GM12878 (cell line): ENCODE measurements around the gene KRTAP1-4. TPM values are rescaled to one million over a fixed set of nuclear protein-coding genes. Genes with fewer than 3 reads are reported as not detected.

Source experiments
- ATAC-seq: fragments of 200-7000 bp; cut with Tn5 transposase; 3 replicates; pipeline ENCODE4 v1.9.1; 2020; ENCODE audit warnings: mild to moderate bottlenecking, moderate library complexity
- BruUV-seq: library from RNA; stranded (reverse); fragments of 400-500 nt; replicated peaks from 2 replicates; lab custom pipeline; 2021; lab: Mats Ljungman, UMichigan
- CTCF ChIA-PET: fragments of 300-600 bp; sonication (Branson Sonifier 250); formaldehyde crosslinking; extraction: SDS; loops from one replicate; lab custom pipeline; 2021; ENCODE audit warnings: inconsistent platforms; lab: Yijun Ruan, JAX
- POLR2A ChIA-PET: fragments of 350-600 bp; formaldehyde crosslinking; extraction: SDS; loops from one replicate; lab custom pipeline; 2021; ENCODE audit warnings: inconsistent platforms; lab: Charles Lee
- RAD21 ChIA-PET: fragments of 300-600 bp; sonication (Branson Sonifier 250); formaldehyde crosslinking; loops from one replicate; lab custom pipeline; 2023; ENCODE audit warnings: antibody characterized with exemption; ENCODE audit not compliant: unreplicated experiment; lab: Charles Lee
- SMC1A ChIA-PET: fragments of 300-600 bp; sonication (Branson Sonifier 250); formaldehyde crosslinking; loops from one replicate; lab custom pipeline; 2023; ENCODE audit not compliant: unreplicated experiment, uncharacterized antibody; lab: Charles Lee
- DNase-seq: peaks from one replicate; pipeline ENCODE4 v3.0.0-alpha.2; 2011; ENCODE audit warnings: low read depth, low spot score
- FAIRE-seq: peaks from 3 replicates; lab custom pipeline; 2011; peaks lifted over from hg19 to GRCh38; lab: Jason Lieb, UNC
- H2AFZ ChIP-seq: 2 replicates; pipeline ENCODE4 v1.6.0; 2011; ENCODE audit warnings: low read depth, low read length, control low read depth; ENCODE audit not compliant: control insufficient read depth
- H3K27ac ChIP-seq: 2 replicates; pipeline ENCODE4 v1.5.1; 2011; ENCODE audit warnings: control low read depth; ENCODE audit not compliant: control insufficient read depth, insufficient read depth
- H3K27me3 ChIP-seq, 2 experiments: replicated peaks in 1 of 2; 2 replicates each; pipeline versions ENCODE4 v1.6.0 to v1.6.1; 2011; ENCODE audit warnings: low read length in 1 of 2; ENCODE audit not compliant: control insufficient read depth in 2 of 2, insufficient read depth in 2 of 2
- H3K36me3 ChIP-seq, 2 experiments: 2 replicates each; pipeline ENCODE4 v1.5.1; 2011; ENCODE audit warnings: low read length in 1 of 2; ENCODE audit not compliant: control insufficient read depth in 2 of 2, insufficient read depth in 2 of 2
- H3K4me1 ChIP-seq: 2 replicates; pipeline ENCODE4 v1.6.1; 2011; ENCODE audit warnings: mild to moderate bottlenecking, low read length, moderate library complexity, mixed read lengths; ENCODE audit not compliant: control insufficient read depth, insufficient read depth
- H3K4me2 ChIP-seq: 2 replicates; pipeline ENCODE4 v1.6.0; 2011; ENCODE audit warnings: control low read depth; ENCODE audit not compliant: control insufficient read depth, insufficient read depth
- H3K4me3 ChIP-seq: fragments of 200-600 bp; sonication (generic); 2 replicates; pipeline ENCODE4 v1.5.1; 2016
- H3K79me2 ChIP-seq: 2 replicates; pipeline ENCODE4 v1.6.0; 2011; ENCODE audit warnings: low read length; ENCODE audit not compliant: control insufficient read depth, insufficient read depth
- H3K9ac ChIP-seq: 2 replicates; pipeline ENCODE4 v1.8.0; 2011; ENCODE audit warnings: low read length, control low read depth, mixed read lengths; ENCODE audit not compliant: control insufficient read depth, insufficient read depth
- H3K9me3 ChIP-seq: replicated peaks from 3 replicates; pipeline ENCODE4 v1.5.1; 2011; ENCODE audit warnings: mild to moderate bottlenecking, low read length; ENCODE audit not compliant: control insufficient read depth, insufficient read depth
- H4K20me1 ChIP-seq: 2 replicates; pipeline ENCODE4 v1.6.0; 2011; ENCODE audit not compliant: control insufficient read depth, insufficient read depth
- IKZF2 ChIP-seq, 2 experiments: fragments of 450-650 bp; IDR thresholded peaks; 2 replicates each; pipeline ENCODE4 v1.6.1; 2017; ENCODE audit warnings: mild to moderate bottlenecking in 2 of 2, moderate library complexity in 2 of 2
- IRF5 ChIP-seq: fragments of 450-650 bp; IDR thresholded peaks from 2 replicates; pipeline ENCODE4 v1.6.1; 2017; ENCODE audit warnings: borderline replicate concordance
- NRF1 ChIP-seq: conservative IDR thresholded peaks from 2 replicates; pipeline ENCODE4 v1.6.1; 2011; ENCODE audit warnings: mild to moderate bottlenecking, low read depth, low read length, improper control_type of control experiment
- RELA ChIP-seq: fragments of 450-650 bp; IDR thresholded peaks from 2 replicates; pipeline ENCODE4 v1.8.0; 2014; ENCODE audit warnings: borderline replicate concordance; ENCODE audit not compliant: partially characterized antibody
- in situ Hi-C: fragments of 300-500 bp; cut with MboI; formaldehyde crosslinking; loops from 9 replicates; pipeline ENCODE4 v1.14.3; 2018; ENCODE audit warnings: mixed read lengths
- intact Hi-C: fragments of 100-400 bp; cut with micrococcal nuclease; formaldehyde crosslinking; loops from one replicate; pipeline ENCODE4 v1.14.2; 2022; ENCODE audit not compliant: unreplicated experiment
- polyA plus RNA-seq, 11 experiments: library from polyadenylated mRNA; depleted of rRNA in 4 of 11; unstranded in 6 of 11; stranded (reverse) in 5 of 11; fragments of >200 nt; fragmentation: Nextera tagmentation in 4 of 11; fragmentation: Illumina TruSeq in 1 of 11; extraction: Ambion mirVana in 4 of 11; extraction: Trizol in 1 of 11; gene quantifications; 1 replicate in 1 of 11; 2 replicates in 10 of 11; pipeline versions ENCODE4 v1.2.1 to v1.2.3, GENCODE V29; 2011 to 2016; ENCODE audit warnings: inconsistent platforms in 2 of 11, missing spikeins in 2 of 11, low read depth in 1 of 11
- total RNA-seq, 4 experiments: library from RNA; depleted of rRNA in 3 of 4; stranded (reverse); fragments of >200 nt in 3 of 4; fragmentation: Illumina TruSeq in 1 of 4; extraction: Trizol in 1 of 4; gene quantifications; 2 replicates each; pipeline versions ENCODE4 v1.2.1 to v1.2.3, GENCODE V29; 2013 to 2021
- TF ChIP-seq, protein P1 (sequence below): IDR thresholded peaks from 2 replicates; pipeline ENCODE4 v1.6.1; 2011; ENCODE audit warnings: borderline replicate concordance, low read depth, mild to moderate bottlenecking, moderate library complexity, mixed read lengths, low read length; ENCODE audit not compliant: insufficient read depth; ENCODE audit errors: extremely low read length

The KRTAP1-4 gene
- total and polyA plus RNA-seq, 10 of the 15 experiments (the other 5 are each of a cell fraction or from before 2014, with no cell fraction given), result not detected

GRCh38 chr17:41067281-41067680, 37.3 kb upstream of the KRTAP1-4 start:
- in situ Hi-C loops (no loop called here), intact Hi-C loops (no loop called here)
- H3K27ac ChIP-seq, result no peak overlapping the region
- no TSS peak for BruUV-seq
- H3K4me3 ChIP-seq, result no peak overlapping the region
- FAIRE-seq, result no peak
- no peaks in the 10 kb centered on the region; a peak in 2 of 4 replicates for H3K27me3 ChIP-seq
- ChIA-PET CTCF (no interaction called here), POLR2A (no interaction called here)
- H3K79me2 ChIP-seq, result no peaks in the 10 kb centered on the region
- ATAC-seq, result no peak
- no peaks in the 10 kb centered on the region for H3K9me3 ChIP-seq
- H3K4me1 ChIP-seq, result no peaks in the 10 kb centered on the region
- no peak overlapping the region for H3K9ac ChIP-seq
- DNase-seq, result no peak
- no peaks in the 10 kb centered on the region for H3K36me3 ChIP-seq
- H3K4me2 ChIP-seq, result no peak overlapping the region
- TF ChIP-seq, protein P1, sequence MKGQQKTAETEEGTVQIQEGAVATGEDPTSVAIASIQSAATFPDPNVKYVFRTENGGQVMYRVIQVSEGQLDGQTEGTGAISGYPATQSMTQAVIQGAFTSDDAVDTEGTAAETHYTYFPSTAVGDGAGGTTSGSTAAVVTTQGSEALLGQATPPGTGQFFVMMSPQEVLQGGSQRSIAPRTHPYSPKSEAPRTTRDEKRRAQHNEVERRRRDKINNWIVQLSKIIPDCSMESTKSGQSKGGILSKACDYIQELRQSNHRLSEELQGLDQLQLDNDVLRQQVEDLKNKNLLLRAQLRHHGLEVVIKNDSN, result no peak
- no peak for TF ChIP-seq IKZF2 (IDR thresholded peaks at IDR 0.05)
- TF ChIP-seq NRF1, result no peak
- no peak for TF ChIP-seq RELA
- TF ChIP-seq IRF5, result no peak
- TF ChIP-seq, all 136 proteins: peak for 0
- no peaks in the 10 kb centered on the region for H4K20me1 ChIP-seq
- H2AFZ ChIP-seq, result no peak overlapping the region
- SMC1A ChIA-PET, result no interaction called here
- RAD21 ChIA-PET, result no interaction called here
